Body of pancreas (tissue), 4 donors: ENCODE results near the gene MYL3. TPM values are rescaled to one million over a fixed set of nuclear protein-coding genes. Genes with fewer than 3 reads are reported as not detected.

Source experiments
- ATAC-seq: fragments of 150-250 bp; one replicate; pipeline ENCODE4 v1.9.1; 2016
- DNase-seq, 4 donors: peaks; one replicate each; pipeline ENCODE4 v3.0.0-alpha.2; 2019
- H3K27ac ChIP-seq, 4 donors: fragments of 200-600 bp; sonication (generic); 1 replicate in 3 of 4; 2 replicates in 1 of 4; pipeline versions ENCODE4 v1.5.1 to v1.6.1; 2016 to 2019; ENCODE audit warnings: mild to moderate bottlenecking in 1 of 4, mixed read lengths in 1 of 4, moderate library complexity in 1 of 4
- H3K27me3 ChIP-seq, 2 donors: fragments of 200-600 bp; sonication (generic); one replicate each; pipeline ENCODE4 v1.6.0; 2016; ENCODE audit warnings: mild to moderate bottlenecking in 1 of 2
- H3K36me3 ChIP-seq, 2 donors: fragments of 200-600 bp; sonication (generic); replicated peaks in 1 of 2; 2 replicates each; pipeline ENCODE4 v1.5.1; 2016; ENCODE audit warnings: low read depth in 2 of 2; ENCODE audit not compliant: insufficient read depth in 1 of 2
- H3K4me1 ChIP-seq: fragments of 200-600 bp; sonication (generic); one replicate; pipeline ENCODE4 v1.6.0; 2016
- H3K4me3 ChIP-seq, 2 donors: fragments of 200-600 bp; sonication (generic); 1 replicate in 1 of 2; 2 replicates in 1 of 2; pipeline ENCODE4 v1.5.1; 2016 to 2019
- H3K9me3 ChIP-seq, 3 donors: fragments of 200-600 bp; sonication (generic); 1 replicate in 2 of 3; 2 replicates in 1 of 3; pipeline ENCODE4 v1.5.1; 2016
- CTCF ChIP-seq, 7 experiments: fragments of 450-650 bp in 4 of 7; fragments of 200-600 bp in 3 of 7; sonication (generic) in 3 of 7; IDR thresholded peaks; one replicate each; pipeline ENCODE4 v1.5.1; 2016 to 2019; ENCODE audit warnings: antibody characterized with exemption in 7 of 7
- POLR2A ChIP-seq, 3 donors: fragments of 450-650 bp; IDR thresholded peaks; one replicate each; pipeline ENCODE4 v1.6.1; 2016; ENCODE audit warnings: antibody characterized with exemption in 3 of 3, mild to moderate bottlenecking in 2 of 3
- WGBS, 2 donors: methylation state at CpG; one replicate each; pipeline ENCODE4 v1.1.5; 2017; 5-methylcytosine and 5-hydroxymethylcytosine counted together
- intact Hi-C: fragments of 100-400 bp; cut with DNase I; formaldehyde crosslinking; loops from one replicate; pipeline ENCODE4 v1.15.1; 2023
- total RNA-seq, 2 donors: library from RNA; depleted of rRNA; stranded (reverse); fragments of >200 nt; gene quantifications; one replicate each; pipeline ENCODE4 v1.1.0, GENCODE V29; 2016

Gene MYL3
- total RNA-seq, 2 donors from 2014 or later = 10.4 TPM; not detected in 1

DNA sequence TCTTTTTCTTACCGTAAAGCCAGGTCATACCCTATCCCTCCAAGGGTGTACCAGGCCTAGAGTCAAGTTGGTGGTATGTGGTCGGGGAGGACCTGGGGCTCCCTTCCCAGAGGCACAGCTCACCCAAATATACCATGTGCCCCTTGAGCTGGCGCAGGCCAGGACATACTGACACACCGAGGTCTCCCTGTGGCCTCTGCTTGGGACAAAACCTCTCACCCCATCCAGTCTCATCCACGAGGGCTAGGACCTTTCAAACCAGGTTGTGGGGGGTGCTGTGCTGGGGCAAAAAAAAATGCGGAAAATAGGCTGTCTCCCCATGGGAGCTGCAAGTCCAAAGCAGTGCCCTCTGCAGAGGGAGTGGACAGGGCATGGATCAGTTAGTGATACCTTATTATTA is 37.1 kb upstream of the MYL3 start:
- no peaks in the 10 kb centered on the region for H3K9me3 ChIP-seq
- peaks cover 7% of the 10 kb centered on the region for H3K4me1 ChIP-seq
- intact Hi-C loops = loop anchor here (5.0 kb wide), 1 partner anchor 193 kb away; no protein-coding TSS in a partner anchor
- 86 to 100% methylated on average over 2 to 6 of the region's 6 CpGs for WGBS, 2 donors
- H3K27me3 ChIP-seq = peaks cover 0 to 5% of the 10 kb centered on the region in 2 donors
- ATAC-seq = no peak
- no peak overlapping the region for H3K27ac ChIP-seq
- TF ChIP-seq POLR2A (IDR thresholded peaks at IDR 0.05) (no peak), CTCF (IDR thresholded peaks at IDR 0.05) (no peak)
- no peak for DNase-seq
- no peak overlapping the region for H3K4me3 ChIP-seq
- H3K36me3 ChIP-seq = no peaks in the 10 kb centered on the region

DNA sequence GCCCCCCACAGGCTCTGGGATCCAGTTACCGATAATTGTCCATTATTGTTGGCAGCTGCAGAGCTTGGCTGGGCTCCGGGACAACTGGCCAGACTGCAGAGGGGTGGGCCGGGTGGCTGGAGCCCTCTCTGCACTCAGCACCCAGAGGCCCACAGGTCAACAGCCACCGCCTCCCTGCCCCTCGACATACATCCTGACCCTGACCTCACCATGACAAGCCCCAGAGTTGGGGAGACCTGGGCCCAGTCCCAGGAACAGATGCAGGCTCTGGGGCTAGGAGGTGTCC is 36.7 kb upstream of the MYL3 start:
- H3K4me1 ChIP-seq = peaks cover 7% of the 10 kb centered on the region
- 91% methylated on average over 5 of the region's 5 CpGs; no CpG with 5 or more reads in 1 of the 2 donors for WGBS, 2 donors
- no peak for ATAC-seq
- no peaks in the 10 kb centered on the region for H3K9me3 ChIP-seq
- TF ChIP-seq CTCF (IDR thresholded peaks at IDR 0.05) = no peak
- no peak for TF ChIP-seq POLR2A (IDR thresholded peaks at IDR 0.05)
- H3K27ac ChIP-seq = no peak overlapping the region
- intact Hi-C loops = loop anchor here (5.0 kb wide), 1 partner anchor 193 kb away; no protein-coding TSS in a partner anchor
- H3K4me3 ChIP-seq = no peak overlapping the region
- H3K36me3 ChIP-seq = no peaks in the 10 kb centered on the region
- no peak for DNase-seq
- H3K27me3 ChIP-seq = peaks cover 0 to 5% of the 10 kb centered on the region in 2 donors

DNA sequence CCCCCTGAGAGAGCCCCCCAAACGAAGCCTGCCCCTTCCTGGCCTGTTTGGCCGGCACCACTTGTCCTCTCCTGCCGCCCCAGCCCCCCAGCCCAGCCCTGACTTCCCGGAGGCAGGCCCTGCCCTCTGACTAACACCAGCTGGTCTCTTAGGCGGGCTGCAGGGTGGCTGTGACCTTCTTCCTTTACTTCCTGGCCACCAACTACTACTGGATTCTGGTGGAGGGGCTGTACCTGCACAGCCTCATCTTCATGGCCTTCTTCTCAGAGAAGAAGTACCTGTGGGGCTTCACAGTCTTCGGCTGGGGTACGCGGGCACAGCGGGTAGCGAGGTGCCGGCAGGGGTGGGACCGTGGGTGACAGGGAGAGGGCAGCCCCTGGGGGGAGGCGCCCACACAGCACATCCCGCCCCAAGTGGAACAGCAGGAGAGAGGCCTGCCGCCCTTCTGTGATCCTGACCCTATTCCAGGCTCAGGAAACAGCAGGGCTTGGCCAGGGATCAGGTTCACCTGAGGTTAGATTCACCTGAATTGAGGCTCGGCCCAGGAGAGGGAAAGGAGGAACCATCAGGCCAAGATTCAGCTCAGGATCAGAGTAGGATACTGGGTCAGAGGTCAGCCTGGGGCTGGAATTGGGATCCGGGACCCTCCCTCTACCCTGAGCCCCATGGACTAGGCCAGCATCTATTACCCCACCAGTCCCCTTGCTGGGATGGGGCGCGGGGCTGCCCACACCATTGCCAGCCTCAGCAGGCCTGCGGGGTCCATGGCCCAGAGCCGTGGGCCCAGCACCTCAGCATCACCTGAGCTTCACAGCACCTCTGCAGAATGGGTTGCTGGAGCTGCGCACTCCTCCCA is 36.1 kb upstream of the MYL3 start:
- DNase-seq (no peak), ATAC-seq (no peak)
- no peak overlapping the region for H3K4me3 ChIP-seq
- 84 to 85% methylated on average over 13 to 22 of the region's 22 CpGs for WGBS, 2 donors
- TF ChIP-seq CTCF (IDR thresholded peaks at IDR 0.05) = no peak
- TF ChIP-seq POLR2A (IDR thresholded peaks at IDR 0.05) = no peak
- intact Hi-C loops = loop anchor here (5.0 kb wide), 1 partner anchor 192 kb away; no protein-coding TSS in a partner anchor
- H3K27me3 ChIP-seq = peaks cover 0 to 5% of the 10 kb centered on the region in 2 donors
- H3K9me3 ChIP-seq = no peaks in the 10 kb centered on the region
- H3K4me1 ChIP-seq = peaks cover 7% of the 10 kb centered on the region
- H3K27ac ChIP-seq = no peak overlapping the region
- H3K36me3 ChIP-seq = no peaks in the 10 kb centered on the region

DNA sequence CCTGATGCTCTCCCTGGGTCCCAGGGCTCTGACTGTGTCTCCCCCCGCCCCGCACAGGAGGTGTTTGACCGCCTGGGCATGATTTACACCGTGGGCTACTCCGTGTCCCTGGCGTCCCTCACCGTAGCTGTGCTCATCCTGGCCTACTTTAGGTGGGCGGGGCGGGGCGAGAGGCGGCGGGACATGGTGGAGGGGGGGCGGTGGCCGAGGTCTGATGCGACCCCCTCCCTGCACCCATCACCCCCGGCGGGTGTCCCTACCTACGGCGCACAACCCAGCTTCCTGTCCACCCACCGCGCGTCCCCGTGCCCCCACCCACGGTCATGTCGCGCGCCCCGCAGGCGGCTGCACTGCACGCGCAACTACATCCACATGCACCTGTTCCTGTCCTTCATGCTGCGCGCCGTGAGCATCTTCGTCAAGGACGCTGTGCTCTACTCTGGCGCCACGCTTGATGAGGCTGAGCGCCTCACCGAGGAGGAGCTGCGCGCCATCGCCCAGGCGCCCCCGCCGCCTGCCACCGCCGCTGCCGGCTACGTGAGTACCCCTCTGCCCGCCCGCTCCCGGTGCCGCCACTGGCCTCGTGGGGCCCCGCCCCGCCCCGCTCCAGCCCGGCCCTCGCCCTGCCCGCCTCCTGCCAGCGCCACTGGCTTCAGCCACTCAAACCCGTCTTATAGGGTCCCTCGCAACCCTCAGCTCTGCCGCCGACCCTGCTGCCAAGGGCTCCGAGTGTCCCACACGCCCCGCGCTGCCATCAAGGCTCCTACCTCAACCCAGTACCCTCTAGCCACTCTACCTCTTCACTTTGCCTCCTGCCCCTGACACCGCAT is 35.3 kb upstream of the MYL3 start:
- Histone ChIP-seq H3K27me3 (peaks cover 0 to 5% of the 10 kb centered on the region in 2 donors), H3K27ac (no peak overlapping the region), H3K4me3 (no peak overlapping the region), H3K9me3 (no peaks in the 10 kb centered on the region), H3K4me1 (peaks cover 7% of the 10 kb centered on the region), H3K36me3 (no peaks in the 10 kb centered on the region)
- ATAC-seq (no peak), DNase-seq (no peak)
- TF ChIP-seq POLR2A (IDR thresholded peaks at IDR 0.05) = no peak
- TF ChIP-seq CTCF (IDR thresholded peaks at IDR 0.05) = no peak
- 12 to 37% methylated on average over 19 to 67 of the region's 71 CpGs for WGBS, 2 donors
- intact Hi-C loops = no loop called here
